Uterus (tissue), 4 donors: ENCODE data around the gene DNHD1. TPM values are rescaled to one million over a fixed set of nuclear protein-coding genes. Genes with fewer than 3 reads are reported as not detected.

ENCODE experiments used
- DNase-seq, 2 donors: peaks; one replicate each; pipeline ENCODE4 v3.0.0-alpha.2; 2019 to 2020
- H3K27ac ChIP-seq, 2 donors: fragments of 200-600 bp; sonication (generic); 1 replicate in 1 of 2; 2 replicates in 1 of 2; pipeline ENCODE4 v1.5.1; 2016 to 2018
- H3K27me3 ChIP-seq, 2 donors: fragments of 200-600 bp; sonication (generic); one replicate each; pipeline ENCODE4 v1.5.1; 2018 to 2019; ENCODE audit warnings: control low read depth in 1 of 2
- H3K36me3 ChIP-seq, 2 donors: fragments of 200-600 bp; sonication (generic); one replicate each; pipeline ENCODE4 v1.5.1; 2019; ENCODE audit warnings: control low read depth in 1 of 2
- H3K4me1 ChIP-seq, 2 donors: fragments of 200-600 bp; sonication (generic); one replicate each; pipeline ENCODE4 v1.5.1; 2018 to 2019; ENCODE audit warnings: control low read depth in 1 of 2
- H3K4me3 ChIP-seq, 2 donors: fragments of 200-600 bp; sonication (generic); 1 replicate in 1 of 2; 2 replicates in 1 of 2; pipeline ENCODE4 v1.5.1; 2018 to 2019; ENCODE audit warnings: mild to moderate bottlenecking in 1 of 2
- H3K9me3 ChIP-seq, 2 donors: fragments of 200-600 bp; sonication (generic); one replicate each; pipeline ENCODE4 v1.5.1; 2019; ENCODE audit warnings: control low read depth in 1 of 2
- POLR2A ChIP-seq, 2 donors: fragments of 450-650 bp; IDR thresholded peaks; one replicate each; pipeline ENCODE4 v1.6.1; 2016; ENCODE audit warnings: antibody characterized with exemption in 2 of 2, mild to moderate bottlenecking in 1 of 2, moderate library complexity in 1 of 2
- intact Hi-C: fragments of 100-400 bp; cut with DNase I; formaldehyde crosslinking; loops from one replicate; pipeline ENCODE4 v1.15.1; 2023; ENCODE audit warnings: low total_unique reads
- total RNA-seq, 4 donors: library from RNA; depleted of rRNA in 3 of 4; stranded (reverse); fragments of >200 nt in 3 of 4; gene quantifications; one replicate each; pipeline versions ENCODE4 v1.1.0 to v1.2.4, GENCODE V29; 2014 to 2023
- TF ChIP-seq, protein P1 (sequence below), 4 experiments: fragments of 200-600 bp in 2 of 4; fragments of 450-650 bp in 2 of 4; sonication (generic) in 2 of 4; IDR thresholded peaks; one replicate each; pipeline ENCODE4 v1.5.1; 2016 to 2019; ENCODE audit warnings: antibody characterized with exemption in 4 of 4, mild to moderate bottlenecking in 2 of 4, moderate library complexity in 1 of 4
- donor health status: DM: yes; HTN: yes; CAD: no.

Gene DNHD1
- total RNA-seq, 4 donors from 2014 or later, result 9.4 to 32.5 (median 22.5) TPM

DNA sequence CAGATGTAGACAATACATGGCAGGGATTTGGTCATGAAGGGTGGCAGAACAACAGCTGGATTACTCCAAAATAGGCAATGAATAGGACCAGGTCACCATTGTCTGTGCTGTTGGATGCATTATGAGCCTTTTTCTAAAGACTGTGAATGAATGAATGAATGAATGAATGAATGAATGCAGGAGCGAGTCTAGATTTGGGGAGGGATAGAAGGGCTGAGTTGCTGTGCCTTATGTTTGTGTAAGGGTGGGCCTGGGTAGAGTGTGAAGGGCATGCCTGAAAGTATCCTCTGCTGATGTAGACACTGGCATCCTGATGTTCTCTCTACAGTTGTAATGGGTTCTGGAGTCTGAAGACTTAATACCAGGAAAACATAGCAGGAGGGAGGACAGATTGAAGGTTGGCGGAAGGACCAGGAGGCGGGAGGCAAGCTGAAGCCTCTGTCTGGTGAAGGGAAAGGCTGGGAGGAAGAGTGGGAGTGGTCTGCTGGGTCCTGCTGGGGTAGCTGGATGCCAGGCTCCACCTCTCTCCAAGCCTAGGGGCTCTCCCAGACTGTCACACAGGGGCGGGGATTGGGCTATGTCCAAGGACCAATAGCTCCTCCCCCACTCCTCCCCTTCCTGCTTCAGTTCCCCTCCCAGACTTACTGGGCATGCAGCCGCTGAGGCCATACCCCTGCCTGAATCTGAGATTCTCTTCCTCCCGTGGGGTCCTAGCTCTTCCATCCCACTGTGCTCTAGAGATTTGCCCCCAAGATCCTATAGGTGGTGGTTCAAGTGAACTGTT, 28.2 kb upstream of the DNHD1 start:
- intact Hi-C loops, result no loop called here
- H3K4me1 ChIP-seq, result peaks cover 0 to 6% of the 10 kb centered on the region in 2 donors

DNA sequence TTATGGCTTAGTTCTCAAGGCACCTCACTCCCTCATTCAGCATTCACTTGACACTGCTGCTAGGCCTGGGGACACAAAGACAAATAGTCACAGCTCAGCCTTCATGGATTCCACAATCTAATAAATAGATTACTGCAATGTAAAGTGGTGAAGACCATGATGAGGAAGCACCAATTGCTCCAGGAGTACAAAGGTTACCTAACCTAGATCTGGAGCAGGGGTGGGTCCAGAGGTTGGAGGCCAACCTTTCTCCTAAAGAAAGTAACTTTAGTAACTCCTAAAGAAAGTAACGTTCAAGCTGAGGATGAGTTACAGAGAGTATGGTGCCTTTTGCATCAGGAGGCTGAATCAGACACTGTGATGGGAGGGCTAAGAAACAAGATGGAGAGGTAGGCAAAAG, 27.5 kb upstream of the DNHD1 start:
- Histone ChIP-seq H3K27ac (peak overlapping the region; percentile 27 to 62), H3K9me3 (no peaks in the 10 kb centered on the region), H3K4me1 (peaks cover 0 to 6% of the 10 kb centered on the region in 2 donors), H3K27me3 (no peaks in the 10 kb centered on the region), H3K36me3 (no peaks in the 10 kb centered on the region), H3K4me3 (no peak overlapping the region)
- TF ChIP-seq POLR2A (IDR thresholded peaks at IDR 0.05), result no peak
- TF ChIP-seq, protein P1, sequence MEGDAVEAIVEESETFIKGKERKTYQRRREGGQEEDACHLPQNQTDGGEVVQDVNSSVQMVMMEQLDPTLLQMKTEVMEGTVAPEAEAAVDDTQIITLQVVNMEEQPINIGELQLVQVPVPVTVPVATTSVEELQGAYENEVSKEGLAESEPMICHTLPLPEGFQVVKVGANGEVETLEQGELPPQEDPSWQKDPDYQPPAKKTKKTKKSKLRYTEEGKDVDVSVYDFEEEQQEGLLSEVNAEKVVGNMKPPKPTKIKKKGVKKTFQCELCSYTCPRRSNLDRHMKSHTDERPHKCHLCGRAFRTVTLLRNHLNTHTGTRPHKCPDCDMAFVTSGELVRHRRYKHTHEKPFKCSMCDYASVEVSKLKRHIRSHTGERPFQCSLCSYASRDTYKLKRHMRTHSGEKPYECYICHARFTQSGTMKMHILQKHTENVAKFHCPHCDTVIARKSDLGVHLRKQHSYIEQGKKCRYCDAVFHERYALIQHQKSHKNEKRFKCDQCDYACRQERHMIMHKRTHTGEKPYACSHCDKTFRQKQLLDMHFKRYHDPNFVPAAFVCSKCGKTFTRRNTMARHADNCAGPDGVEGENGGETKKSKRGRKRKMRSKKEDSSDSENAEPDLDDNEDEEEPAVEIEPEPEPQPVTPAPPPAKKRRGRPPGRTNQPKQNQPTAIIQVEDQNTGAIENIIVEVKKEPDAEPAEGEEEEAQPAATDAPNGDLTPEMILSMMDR (IDR thresholded peaks at IDR 0.05), result no peak
- no peak for DNase-seq
- intact Hi-C loops, result no loop called here

More for the DNA sequence above, 28.2 kb upstream of the DNHD1 start:
- H3K9me3 ChIP-seq, result no peaks in the 10 kb centered on the region
- no peaks in the 10 kb centered on the region for H3K27me3 ChIP-seq
- TF ChIP-seq, protein P1 (IDR thresholded peaks at IDR 0.05), result no peak
- TF ChIP-seq POLR2A (IDR thresholded peaks at IDR 0.05), result peak in 1 of 2 donors; percentile 31
- no peak overlapping the region for H3K4me3 ChIP-seq
- H3K27ac ChIP-seq, result peak overlapping the region; percentile 27 to 62
- no peaks in the 10 kb centered on the region for H3K36me3 ChIP-seq
- peak; percentile 89 to 91 for DNase-seq

DNA sequence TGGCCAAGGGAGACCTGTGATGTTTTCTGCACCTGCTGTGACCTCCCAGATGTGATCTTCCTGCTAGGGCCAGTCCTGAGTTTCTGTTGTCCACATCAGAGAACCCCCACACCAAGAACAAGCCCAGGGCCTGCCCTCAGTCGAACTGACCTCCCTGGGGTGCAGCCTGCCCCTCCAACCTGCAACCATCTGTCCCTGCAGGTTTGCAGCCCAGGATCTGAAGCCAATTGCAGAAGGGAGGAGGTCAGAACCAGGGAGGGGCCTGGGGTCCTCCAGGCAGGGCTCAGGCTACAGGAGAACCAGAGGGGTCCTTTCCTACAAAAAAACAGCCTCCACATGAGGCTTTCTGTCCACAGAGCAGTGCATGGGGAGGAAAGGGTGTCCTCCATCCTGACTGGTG, 24.1 kb upstream of the DNHD1 start:
- Histone ChIP-seq H3K27me3 (no peaks in the 10 kb centered on the region), H3K9me3 (no peaks in the 10 kb centered on the region), H3K36me3 (no peaks in the 10 kb centered on the region), H3K4me3 (peak overlapping the region; percentile 44 to 86), H3K4me1 (peaks cover 0 to 6% of the 10 kb centered on the region in 2 donors), H3K27ac (peak overlapping the region in 1 of 2 donors; percentile 95)
- peak in 1 of 2 donors; percentile 16 for DNase-seq
- intact Hi-C loops, result no loop called here
- TF ChIP-seq POLR2A (IDR thresholded peaks at IDR 0.05), result no peak
- TF ChIP-seq, protein P1 (IDR thresholded peaks at IDR 0.05), result no peak

DNA sequence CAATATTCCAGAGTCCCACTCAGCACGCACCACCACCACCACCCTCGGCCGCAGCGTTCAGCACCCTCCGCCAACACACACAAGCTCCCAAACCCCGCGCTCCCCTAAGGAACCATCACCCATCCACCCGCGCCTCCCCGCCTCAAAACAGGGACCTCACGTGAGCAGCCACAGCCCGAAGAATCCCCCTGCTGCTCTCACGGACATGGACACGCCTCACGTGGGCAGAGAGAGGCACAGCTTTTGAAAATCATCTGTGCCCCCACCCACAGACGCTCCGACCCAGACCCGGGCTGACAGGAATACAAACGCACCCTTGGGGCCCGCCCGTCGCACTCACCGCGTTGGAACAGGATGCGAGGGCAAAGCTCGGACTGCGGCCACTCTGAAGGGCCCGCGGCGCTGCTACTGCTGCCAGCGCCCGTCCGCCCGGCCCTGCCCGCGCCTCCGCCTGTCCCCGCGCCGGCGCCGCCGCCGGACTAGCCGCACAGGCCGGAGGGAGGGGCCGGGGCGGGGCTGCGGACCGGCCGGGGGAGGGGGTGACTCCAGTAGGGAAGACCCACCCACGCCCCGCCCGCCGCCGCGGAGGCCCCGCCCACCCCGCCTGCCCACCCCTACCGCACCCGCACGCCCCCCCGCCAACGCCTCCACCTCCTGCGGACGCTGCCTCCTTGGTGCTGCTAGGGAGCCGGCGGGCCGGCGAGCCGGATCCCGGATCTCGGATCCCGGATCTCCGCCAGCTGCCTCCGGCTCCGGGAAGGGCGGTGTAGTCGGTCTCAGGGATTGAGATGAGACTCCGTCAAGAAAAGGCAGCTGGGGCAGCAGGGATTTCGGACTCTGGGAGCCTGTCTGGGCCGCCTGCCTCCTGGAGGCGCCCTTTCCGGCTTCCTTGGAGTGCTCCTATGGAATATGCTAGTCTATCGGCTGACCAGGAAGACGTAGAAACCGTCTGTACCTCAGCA, 23.3 kb upstream of the DNHD1 start, which contains the start of gene TRIM3:
Gene TRIM3 (minus strand): TSS at position 491 of the 962 bp plus-strand sequence. CDS start 8,246 bp downstream, outside the sequence.
- H3K27ac ChIP-seq, result peak within 1 kb of the TSS; percentile 95 to 96
- H3K9me3 ChIP-seq, result no peaks in the 10 kb centered on the region
- H3K4me1 ChIP-seq, result peaks cover 0 to 6% of the 10 kb centered on the region in 2 donors
- TF ChIP-seq, protein P1 (IDR thresholded peaks at IDR 0.05), result peak in 3 of 4 experiments; percentile 12 to 34 (median 18)
- TF ChIP-seq POLR2A (IDR thresholded peaks at IDR 0.05), result peak; percentile 77 to 87
- peak within 1 kb of the TSS; percentile 44 to 86 for H3K4me3 ChIP-seq
- intact Hi-C loops, result no loop called here
- DNase-seq, result peak; percentile 93 to 96
- no peaks in the 10 kb centered on the region for H3K27me3 ChIP-seq
- H3K36me3 ChIP-seq, result no peaks in the 10 kb centered on the region
